B cell (primary cell): ENCODE measurements around the gene FAM186B. TPM values are rescaled to one million over a fixed set of nuclear protein-coding genes. Genes with fewer than 3 reads are reported as not detected.

Experiments used
- ATAC-seq: fragments of 200-7000 bp; cut with Tn5 transposase; one replicate; pipeline ENCODE4 v1.10.0; 2021; ENCODE audit warnings: low read depth, mild to moderate bottlenecking, moderate number of reproducible peaks, moderate library complexity
- CTCF ChIA-PET: fragments of 350-600 bp; sonication (Branson Sonifier 250); formaldehyde crosslinking; loops from one replicate; lab custom pipeline; 2021; ENCODE audit warnings: antibody characterized with exemption, inconsistent platforms; lab: Charles Lee
- POLR2A ChIA-PET: fragments of 350-600 bp; sonication (Branson Sonifier 250); formaldehyde crosslinking; loops from one replicate; lab custom pipeline; 2021; ENCODE audit warnings: antibody characterized with exemption; lab: Charles Lee
- DNase-seq: peaks from one replicate; pipeline ENCODE4 v3.0.0; 2013
- H2AFZ ChIP-seq: 2 replicates; pipeline ENCODE4 v1.6.1; 2012; ENCODE audit warnings: mild to moderate bottlenecking, low read depth, low read length; ENCODE audit not compliant: insufficient read depth, poor library complexity, severe bottlenecking
- H3K27ac ChIP-seq, 2 donors: 1 replicate in 1 of 2; 2 replicates in 1 of 2; pipeline ENCODE4 v1.5.1; 2012 to 2013; ENCODE audit warnings: low read length in 2 of 2, mild to moderate bottlenecking in 2 of 2, moderate library complexity in 1 of 2
- H3K27me3 ChIP-seq, 4 experiments: fragments of 200-600 bp in 1 of 4; sonication (generic) in 1 of 4; replicated peaks in 1 of 4; 1 replicate in 2 of 4; 2 replicates in 2 of 4; pipeline versions ENCODE4 v1.6.1 to v1.7.0; 2013 to 2016; ENCODE audit warnings: low read length in 3 of 4, mild to moderate bottlenecking in 2 of 4, mixed read lengths in 1 of 4, moderate library complexity in 1 of 4; ENCODE audit not compliant: insufficient read depth in 4 of 4, control insufficient read depth in 3 of 4; ENCODE audit errors: control extremely low read depth in 1 of 4
- H3K36me3 ChIP-seq, 2 experiments: replicated peaks in 1 of 2; 1 replicate in 1 of 2; 2 replicates in 1 of 2; pipeline versions ENCODE4 v1.6.1 to v1.7.1; 2013; ENCODE audit warnings: low read length in 1 of 2; ENCODE audit not compliant: insufficient read depth in 2 of 2, control insufficient read depth in 1 of 2; ENCODE audit errors: control extremely low read depth in 1 of 2, extremely low read depth in 1 of 2
- H3K4me1 ChIP-seq, 2 donors: fragments of 200-600 bp in 1 of 2; sonication (generic) in 1 of 2; 1 replicate in 1 of 2; 2 replicates in 1 of 2; pipeline versions ENCODE4 v1.5.1 to v1.6.1; 2013 to 2017; ENCODE audit warnings: low read length in 2 of 2; ENCODE audit not compliant: control insufficient read depth in 2 of 2, insufficient read depth in 2 of 2
- H3K4me2 ChIP-seq: replicated peaks from 2 replicates; pipeline ENCODE3; 2012; ENCODE audit warnings: mild to moderate bottlenecking, low read depth, low read length; ENCODE audit not compliant: poor library complexity, severe bottlenecking
- H3K4me3 ChIP-seq, 5 experiments: fragments of 200-600 bp in 1 of 5; sonication (generic) in 1 of 5; 1 replicate in 3 of 5; 2 replicates in 2 of 5; pipeline versions ENCODE4 v1.5.1 to v1.7.0; 2011 to 2016; ENCODE audit warnings: low read length in 4 of 5, mild to moderate bottlenecking in 4 of 5, low read depth in 2 of 5, control low read depth in 1 of 5, moderate library complexity in 1 of 5; ENCODE audit not compliant: insufficient read depth in 1 of 5; ENCODE audit errors: control extremely low read depth in 1 of 5, extremely low read depth in 1 of 5
- H3K79me2 ChIP-seq: fragments of 200-600 bp; sonication (generic); one replicate; pipeline ENCODE4 v1.6.0; 2016; ENCODE audit warnings: low read length; ENCODE audit not compliant: control insufficient read depth, insufficient read depth
- H3K9ac ChIP-seq: fragments of 200-600 bp; sonication (generic); 2 replicates; pipeline ENCODE4 v1.6.1; 2017; ENCODE audit warnings: mild to moderate bottlenecking, low read length, moderate library complexity
- H3K9me3 ChIP-seq, 3 donors: one replicate each; pipeline versions ENCODE4 v1.6.1 to v1.7.1; 2013; ENCODE audit warnings: low read length in 2 of 3; ENCODE audit not compliant: control insufficient read depth in 2 of 3, insufficient read depth in 1 of 3; ENCODE audit errors: control extremely low read depth in 1 of 3
- H4K20me1 ChIP-seq: 2 replicates; pipeline ENCODE4 v1.6.0; 2012; ENCODE audit warnings: mild to moderate bottlenecking, low read length; ENCODE audit not compliant: insufficient read depth, control insufficient read depth, poor library complexity, severe bottlenecking
- H3K27ac Mint-ChIP-seq: one replicate; pipeline ENCODE4 v1.8.0; 2021; ENCODE audit warnings: mixed read lengths
- H3K27me3 Mint-ChIP-seq: one replicate; pipeline ENCODE4 v1.8.0; 2021; ENCODE audit warnings: mixed read lengths
- H3K4me1 Mint-ChIP-seq: one replicate; pipeline ENCODE4 v1.8.0; 2021; ENCODE audit warnings: mixed read lengths
- H3K4me3 Mint-ChIP-seq: one replicate; pipeline ENCODE4 v1.8.0; 2021; ENCODE audit warnings: mixed read lengths
- H3K9me3 Mint-ChIP-seq: one replicate; pipeline ENCODE4 v1.8.0; 2022; ENCODE audit warnings: mixed read lengths; ENCODE audit not compliant: insufficient read depth
- CTCF ChIP-seq: fragments of 200-600 bp; IDR thresholded peaks from one replicate; pipeline ENCODE4 v1.8.0; 2022; ENCODE audit warnings: antibody characterized with exemption, mild to moderate bottlenecking
- EZH2 ChIP-seq: IDR thresholded peaks from 2 replicates; pipeline ENCODE4 v1.6.1; 2012; ENCODE audit warnings: borderline replicate concordance, low read depth, mild to moderate bottlenecking, moderate library complexity, low read length; ENCODE audit not compliant: insufficient read depth, poor library complexity, severe bottlenecking
- WGBS: methylation state at CpG from one replicate; pipeline ENCODE4 v1.1.5; 2013; ENCODE audit warnings: missing lambda C conversion rate; ENCODE audit not compliant: insufficient coverage; 5-methylcytosine and 5-hydroxymethylcytosine counted together
- intact Hi-C: fragments of 100-400 bp; cut with micrococcal nuclease; formaldehyde crosslinking; loops from one replicate; pipeline ENCODE4 v1.10.0; 2022
- polyA plus RNA-seq: library from polyadenylated mRNA; depleted of rRNA; stranded (reverse); fragments of >200 nt; gene quantifications from 2 replicates; pipeline ENCODE4 v1.2.3, GENCODE V29; 2012
- total RNA-seq, 2 donors: library from RNA; stranded (reverse); fragments of 120-200 nt in 1 of 2; gene quantifications; 1 replicate in 1 of 2; 2 replicates in 1 of 2; pipeline versions ENCODE4 v1.2.3 to v1.2.4, GENCODE V29; 2013 to 2022

FAM186B gene
- total and polyA plus RNA-seq, 2 donors (not counting 1 experiment from before 2014, with no cell fraction given), result 0.13 to 0.47 TPM

GRCh38 chr12:49627752-49628360, 22.4 kb upstream of the FAM186B start:
- no peak for DNase-seq
- H3K4me3 Mint-ChIP-seq, result no peak overlapping the region
- intact Hi-C loops, result no loop called here
- no peaks in the 10 kb centered on the region for H3K27me3 Mint-ChIP-seq
- ATAC-seq, result no peak
- H3K4me1 ChIP-seq, result peaks cover 0 to 1% of the 10 kb centered on the region in 2 donors
- no peak overlapping the region for H3K9ac ChIP-seq
- H3K4me3 ChIP-seq, result no peak overlapping the region
- no peaks in the 10 kb centered on the region for H3K27me3 ChIP-seq
- H2AFZ ChIP-seq, result no peak overlapping the region
- H3K4me2 ChIP-seq, result no peak overlapping the region
- no peaks in the 10 kb centered on the region for H3K9me3 Mint-ChIP-seq
- H3K79me2 ChIP-seq, result no peaks in the 10 kb centered on the region
- 93% methylated on average over 2 of the region's 3 CpGs for WGBS
- no peak overlapping the region for H3K27ac ChIP-seq
- CTCF ChIA-PET, result interaction anchor here (1.1 to 2.0 kb wide), 4 partner anchors 9 to 48 kb away, joined by 3 to 12 read pairs (median 4); no protein-coding TSS in a partner anchor
- no peak overlapping the region for H3K27ac Mint-ChIP-seq
- peaks cover 5% of the 10 kb centered on the region for H3K4me1 Mint-ChIP-seq
- H4K20me1 ChIP-seq, result no peaks in the 10 kb centered on the region
- no peak for TF ChIP-seq CTCF
- POLR2A ChIA-PET, result interaction anchor here (0.6 kb wide), 1 partner anchor 58 kb away, joined by 5 read pairs; no protein-coding TSS in a partner anchor
- no peaks in the 10 kb centered on the region for H3K36me3 ChIP-seq
- no peaks in the 10 kb centered on the region for H3K9me3 ChIP-seq

GRCh38 chr12:49626836-49627235, 21.4 kb upstream of the FAM186B start:
- H3K9me3 ChIP-seq, result no peaks in the 10 kb centered on the region
- H3K36me3 ChIP-seq, result no peaks in the 10 kb centered on the region
- no peak overlapping the region for H3K9ac ChIP-seq
- intact Hi-C loops, result no loop called here
- Mint-ChIP-seq H3K27me3 (no peaks in the 10 kb centered on the region), H3K9me3 (no peaks in the 10 kb centered on the region), H3K4me1 (peaks cover 14% of the 10 kb centered on the region), H3K4me3 (no peak overlapping the region), H3K27ac (no peak overlapping the region)
- H3K79me2 ChIP-seq, result no peaks in the 10 kb centered on the region
- no peaks in the 10 kb centered on the region for H3K27me3 ChIP-seq
- ATAC-seq, result no peak
- no peak overlapping the region for H2AFZ ChIP-seq
- H4K20me1 ChIP-seq, result no peaks in the 10 kb centered on the region
- no peak overlapping the region for H3K27ac ChIP-seq
- TF ChIP-seq CTCF (no peak), EZH2 (no peak)
- CTCF ChIA-PET, result interaction anchor here (5.4 kb wide), 1 partner anchor 10 kb away, joined by 61 read pairs; no protein-coding TSS in a partner anchor
- H3K4me1 ChIP-seq, result peaks cover 1 to 11% of the 10 kb centered on the region in 2 donors
- H3K4me3 ChIP-seq, result no peak overlapping the region
- POLR2A ChIA-PET, result no interaction called here
- no CpG with 5 or more reads among the region's 1 CpG for WGBS
- H3K4me2 ChIP-seq, result no peak overlapping the region
- DNase-seq, result no peak
